SK-N-SH (cell line): Measurements from ENCODE around the gene ANHX. TPM values are rescaled to one million over a fixed set of nuclear protein-coding genes. Genes with fewer than 3 reads are reported as not detected.

ENCODE experiments used
- CTCF ChIA-PET: fragments of 300-600, 350-600 bp; formaldehyde crosslinking; extraction: SDS; loops from one replicate; lab custom pipeline; 2021; lab: Yijun Ruan, JAX
- POLR2A ChIA-PET: fragments of 350-600 bp; sonication (Branson Sonifier 250); formaldehyde crosslinking; extraction: SDS; loops from one replicate; lab custom pipeline; 2020; ENCODE audit warnings: antibody characterized with exemption, inconsistent platforms; lab: Yijun Ruan, JAX
- DNase-seq: peaks from one replicate; pipeline ENCODE4 v3.0.0; 2012
- H2AFZ ChIP-seq: fragments of 200-600 bp; sonication (generic); 2 replicates; pipeline ENCODE4 v1.8.1; 2016; ENCODE audit warnings: antibody characterized with exemption, mild to moderate bottlenecking, low read depth
- H3F3A ChIP-seq: fragments of 200-600 bp; sonication (generic); replicated peaks from 2 replicates; pipeline ENCODE3; 2016; ENCODE audit warnings: antibody characterized with exemption, mild to moderate bottlenecking; ENCODE audit not compliant: insufficient read depth
- H3K27ac ChIP-seq, 2 experiments: fragments of 200-500 bp in 1 of 2; fragments of 200-600 bp in 1 of 2; sonication (Bioruptor generic) in 1 of 2; sonication (generic), shearing (Covaris generic) in 1 of 2; 2 replicates each; pipeline versions ENCODE4 v1.5.1 to v1.6.1; 2014 to 2016; ENCODE audit warnings: low read depth in 2 of 2, inconsistent platforms in 1 of 2, low read length in 1 of 2, mild to moderate bottlenecking in 1 of 2, mixed read lengths in 1 of 2
- H3K27me3 ChIP-seq: fragments of 200-600 bp; sonication (generic), shearing (Covaris generic); 2 replicates; pipeline ENCODE4 v1.6.1; 2016; ENCODE audit warnings: mixed run types; ENCODE audit not compliant: insufficient read depth
- H3K36me3 ChIP-seq, 2 experiments: fragments of 200-500 bp in 1 of 2; fragments of 200-600 bp in 1 of 2; sonication (Bioruptor generic) in 1 of 2; sonication (generic) in 1 of 2; replicated peaks in 1 of 2; 2 replicates each; pipeline versions ENCODE3 to v1.5.1; 2014 to 2016; ENCODE audit warnings: low read length in 1 of 2, mild to moderate bottlenecking in 1 of 2; ENCODE audit not compliant: insufficient read depth in 2 of 2, control insufficient read depth in 1 of 2
- H3K4me1 ChIP-seq, 2 experiments: fragments of 200-500 bp in 1 of 2; fragments of 200-600 bp in 1 of 2; sonication (Bioruptor generic) in 1 of 2; sonication (generic), shearing (Covaris generic) in 1 of 2; 2 replicates each; pipeline versions ENCODE4 v1.5.1 to v1.6.1; 2014 to 2016; ENCODE audit warnings: low read depth in 1 of 2, low read length in 1 of 2, mixed run types in 1 of 2; ENCODE audit not compliant: insufficient read depth in 2 of 2, control insufficient read depth in 1 of 2
- H3K4me2 ChIP-seq: fragments of 200-600 bp; sonication (generic), shearing (Covaris generic); 2 replicates; pipeline ENCODE4 v1.6.1; 2017; ENCODE audit warnings: mixed run types
- H3K4me3 ChIP-seq, 2 experiments: fragments of 200-500 bp in 1 of 2; fragments of 200-600 bp in 1 of 2; sonication (Bioruptor generic) in 1 of 2; sonication (generic), shearing (Covaris generic) in 1 of 2; 2 replicates each; pipeline versions ENCODE4 v1.5.1 to v1.8.1; 2014 to 2016; ENCODE audit warnings: low read depth in 2 of 2, inconsistent platforms in 1 of 2, low read length in 1 of 2, mild to moderate bottlenecking in 1 of 2, mixed read lengths in 1 of 2, moderate library complexity in 1 of 2
- H3K79me2 ChIP-seq: fragments of 200-600 bp; sonication (generic); 2 replicates; pipeline ENCODE4 v1.8.1; 2017; ENCODE audit warnings: mild to moderate bottlenecking; ENCODE audit not compliant: insufficient read depth
- H3K9ac ChIP-seq: fragments of 200-600 bp; sonication (generic); 2 replicates; pipeline ENCODE4 v1.6.1; 2017; ENCODE audit warnings: mixed run types
- H3K9me2 ChIP-seq: fragments of 200-600 bp; sonication (generic); 2 replicates; pipeline ENCODE4 v1.6.1; 2017; ENCODE audit warnings: mixed run types
- H3K9me3 ChIP-seq: fragments of 200-600 bp; sonication (generic); 2 replicates; pipeline ENCODE4 v1.6.1; 2017; ENCODE audit warnings: mixed run types, mild to moderate bottlenecking, moderate library complexity
- H4K20me1 ChIP-seq: fragments of 200-600 bp; sonication (generic); 2 replicates; pipeline ENCODE4 v1.6.1; 2017; ENCODE audit warnings: mild to moderate bottlenecking, mixed run types; ENCODE audit not compliant: insufficient read depth
- CTCF ChIP-seq: fragments of 200-600 bp; sonication (generic); IDR thresholded peaks from 2 replicates; pipeline ENCODE4 v1.6.1; 2017; ENCODE audit warnings: antibody characterized with exemption, mild to moderate bottlenecking, moderate library complexity
- ELF1 ChIP-seq: IDR thresholded peaks from 2 replicates; pipeline ENCODE4 v1.4.0; 2012
- EP300 ChIP-seq, 2 experiments: IDR thresholded peaks; 2 replicates each; pipeline versions ENCODE4 v1.4.0 to v1.6.1; 2012; ENCODE audit warnings: borderline replicate concordance in 1 of 2, low read depth in 1 of 2, low read length in 1 of 2
- EZH2phosphoT487 ChIP-seq: fragments of 200-600 bp; sonication (generic); IDR thresholded peaks from 2 replicates; pipeline ENCODE4 v1.6.1; 2017; ENCODE audit warnings: low read depth, mixed run types, mild to moderate bottlenecking, antibody characterized with exemption, moderate library complexity, borderline replicate concordance
- FOSL2 ChIP-seq: IDR thresholded peaks from 2 replicates; pipeline ENCODE4 v1.4.0; 2012; ENCODE audit warnings: low read depth, mild to moderate bottlenecking, moderate library complexity, borderline replicate concordance
- GATA2 ChIP-seq: sonication (generic); formaldehyde crosslinking; IDR thresholded peaks from 2 replicates; pipeline ENCODE4 v1.5.0; 2020; ENCODE audit warnings: mild to moderate bottlenecking, missing genetic modification reagents
- JUND ChIP-seq: IDR thresholded peaks from 2 replicates; pipeline ENCODE4 v1.4.0; 2012
- PBX3 ChIP-seq: IDR thresholded peaks from 2 replicates; pipeline ENCODE4; 2012
- POLR2AphosphoS5 ChIP-seq: IDR thresholded peaks from 2 replicates; pipeline ENCODE4 v1.6.1; 2012; ENCODE audit warnings: low read depth, low read length
- REST ChIP-seq: IDR thresholded peaks from 2 replicates; pipeline ENCODE4 v1.6.1; 2012; ENCODE audit warnings: mild to moderate bottlenecking, low read depth, low read length, moderate library complexity
- RXRA ChIP-seq: IDR thresholded peaks from 2 replicates; pipeline ENCODE4 v1.4.0; 2012; ENCODE audit warnings: low read depth, mild to moderate bottlenecking, borderline replicate concordance
- SIN3A ChIP-seq: IDR thresholded peaks from 2 replicates; pipeline ENCODE4 v1.6.1; 2012; ENCODE audit warnings: low read depth, mild to moderate bottlenecking, low read length, moderate library complexity, borderline replicate concordance
- TEAD4 ChIP-seq: IDR thresholded peaks from 2 replicates; pipeline ENCODE4 v1.4.0; 2012; ENCODE audit warnings: mild to moderate bottlenecking, borderline replicate concordance; ENCODE audit not compliant: insufficient read depth
- USF2 ChIP-seq: fragments of 150-350 bp; IDR thresholded peaks from 2 replicates; pipeline ENCODE4 v1.6.1; 2017; ENCODE audit warnings: antibody characterized with exemption, low read length, low read depth, borderline replicate concordance
- whole genome bisulfite sequencing: methylation state at CpG from one replicate; pipeline ENCODE4 v1.1.6; 2017; ENCODE audit warnings: low lambda C conversion rate; 5-methylcytosine and 5-hydroxymethylcytosine counted together
- polyA plus RNA-seq, 3 experiments: library from polyadenylated mRNA; depleted of rRNA; stranded (reverse); fragments of >200 nt; gene quantifications; 2 replicates each; pipeline ENCODE4 v1.2.3, GENCODE V29; 2012

ANHX gene
- polyA plus RNA-seq, 1 of the 3 experiments (the other 2 are of a cell fraction), result not detected

GRCh38 chr12:133227281-133227852 is 8.3 kb downstream of the ANHX start:
- H3K9me3 ChIP-seq, result no peaks in the 10 kb centered on the region
- H2AFZ ChIP-seq, result no peak overlapping the region

DNA sequence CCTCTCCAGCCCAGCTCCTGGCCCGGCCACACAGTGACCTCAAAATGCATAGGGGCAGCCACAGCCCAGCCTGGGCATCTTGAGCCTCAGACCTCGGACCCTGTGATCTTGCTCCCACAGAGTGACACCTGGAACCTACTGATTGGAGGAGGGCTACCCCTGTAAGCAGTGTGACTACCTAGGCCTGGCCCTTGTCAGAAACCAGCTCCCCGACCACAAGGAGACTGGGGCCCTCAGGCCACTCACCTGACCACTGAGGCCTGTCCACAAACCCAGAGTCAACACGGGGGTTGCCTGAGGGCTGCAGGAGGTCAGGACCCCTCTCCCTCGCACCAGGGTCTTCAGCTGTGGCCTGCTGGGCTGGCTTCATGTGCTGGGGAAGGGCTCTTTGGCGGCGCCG is 9.0 kb downstream of the ANHX start:
- Histone ChIP-seq H3K36me3 (no peaks in the 10 kb centered on the region), H3F3A (no peaks in the 10 kb centered on the region), H3K4me3 (no peak overlapping the region), H3K79me2 (no peaks in the 10 kb centered on the region), H3K27ac (no peak overlapping the region), H4K20me1 (no peaks in the 10 kb centered on the region), H3K9me2 (no peaks in the 10 kb centered on the region), H3K27me3 (no peaks in the 10 kb centered on the region), H3K9ac (no peak overlapping the region), H3K4me2 (no peak overlapping the region), H2AFZ (no peak overlapping the region), H3K4me1 (no peaks in the 10 kb centered on the region), H3K9me3 (no peaks in the 10 kb centered on the region)
- POLR2A ChIA-PET, result no interaction called here
- TF ChIP-seq GATA2 (CRISPR knock-in tag) (no peak), REST (no peak), FOSL2 (no peak), SIN3A (no peak), CTCF (no peak), USF2 (no peak), TEAD4 (no peak), ELF1 (no peak), RXRA (no peak), EZH2phosphoT487 (no peak)
- CTCF ChIA-PET, result no interaction called here
- DNase-seq, result no peak
- 2% methylated on average over 4 of the region's 8 CpGs for WGBS

More at GRCh38 chr12:133227281-133227852, 8.3 kb downstream of the ANHX start:
- CTCF ChIA-PET, result no interaction called here
- H3K9me2 ChIP-seq, result no peaks in the 10 kb centered on the region
- H4K20me1 ChIP-seq, result no peaks in the 10 kb centered on the region
- H3K4me3 ChIP-seq, result no peak overlapping the region
- no peak overlapping the region for H3K27ac ChIP-seq
- H3K4me1 ChIP-seq, result no peaks in the 10 kb centered on the region
- no peaks in the 10 kb centered on the region for H3F3A ChIP-seq
- 7% methylated on average over 5 of the region's 7 CpGs for WGBS
- no peak for DNase-seq
- TF ChIP-seq POLR2AphosphoS5 (no peak), JUND (no peak), EP300 (IDR thresholded peaks at IDR 0.05; ENCODE audit: borderline replicate concordance in 1 of 2, low read depth in 1 of 2, low read length in 1 of 2) (no peak), PBX3 (no peak)
- TF ChIP-seq, all 33 proteins: peak for 0
- Histone ChIP-seq H3K36me3 (no peaks in the 10 kb centered on the region), H3K4me2 (no peak overlapping the region), H3K9ac (no peak overlapping the region), H3K79me2 (no peaks in the 10 kb centered on the region), H3K27me3 (no peaks in the 10 kb centered on the region)
- POLR2A ChIA-PET, result no interaction called here
